Measurements from ENCODE around the gene SLC1A7.
"Not testable (repeated sequence)": the region's sequence is repeated elsewhere in the genome, so short reads cannot be mapped to it uniquely, and the experiment has no call there.

SLC1A7 gene

DNA sequence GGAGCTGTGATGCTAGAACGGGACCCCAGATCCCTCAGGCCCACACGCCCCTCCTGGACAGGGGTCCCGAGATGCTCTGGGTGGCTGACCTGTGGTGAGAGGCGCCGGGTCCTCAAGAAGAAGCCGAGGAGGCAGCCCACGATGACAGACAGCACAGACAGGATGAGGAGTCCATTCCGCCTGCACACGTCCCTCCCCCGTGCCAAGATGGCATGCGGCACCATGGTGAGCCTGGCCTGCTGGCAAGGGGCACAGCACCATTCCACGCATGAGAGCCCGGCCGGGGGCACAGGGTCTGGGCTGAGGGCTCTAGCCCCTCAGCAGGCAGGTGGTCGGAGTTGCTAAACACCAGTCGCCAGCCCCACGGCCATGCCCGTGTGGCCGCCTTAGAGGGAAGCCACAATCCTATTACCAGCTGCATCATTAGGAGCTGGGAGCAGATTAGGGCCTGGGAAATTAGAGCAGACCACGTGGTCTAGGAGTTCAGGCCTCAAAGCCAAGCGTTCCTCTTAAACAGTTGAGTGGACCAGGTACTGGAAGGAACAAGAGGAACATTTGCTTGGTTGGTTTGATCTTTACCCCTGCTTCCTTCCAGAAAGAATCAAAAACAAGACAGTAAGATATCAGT, at the start of gene SLC1A7:
Gene SLC1A7 (minus strand): TSS at position 413 of the 628 bp plus-strand sequence. CDS start 189 bp downstream, at position 224.
- DNase-seq = no peak

DNA sequence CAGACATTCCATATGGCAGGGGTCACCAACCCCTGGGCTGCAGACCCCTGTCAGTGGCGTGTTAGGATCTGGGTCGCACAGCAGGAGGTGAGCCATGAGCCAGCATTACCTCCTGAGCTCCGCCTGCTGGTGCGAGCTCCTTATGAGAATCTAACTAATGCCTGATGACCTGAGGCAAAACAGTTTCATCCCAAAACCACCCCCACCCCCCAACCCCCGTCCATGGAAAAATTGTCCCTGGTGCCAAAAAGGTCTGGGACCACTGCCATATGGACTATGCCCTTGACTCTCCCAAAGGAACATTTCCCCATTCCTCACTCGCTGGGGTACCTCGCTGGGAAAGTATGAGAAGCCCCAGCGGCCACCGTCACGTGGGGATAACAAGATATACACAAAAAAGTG, 47.8 kb upstream of the SLC1A7 start:
- DNase-seq = no peak

DNA sequence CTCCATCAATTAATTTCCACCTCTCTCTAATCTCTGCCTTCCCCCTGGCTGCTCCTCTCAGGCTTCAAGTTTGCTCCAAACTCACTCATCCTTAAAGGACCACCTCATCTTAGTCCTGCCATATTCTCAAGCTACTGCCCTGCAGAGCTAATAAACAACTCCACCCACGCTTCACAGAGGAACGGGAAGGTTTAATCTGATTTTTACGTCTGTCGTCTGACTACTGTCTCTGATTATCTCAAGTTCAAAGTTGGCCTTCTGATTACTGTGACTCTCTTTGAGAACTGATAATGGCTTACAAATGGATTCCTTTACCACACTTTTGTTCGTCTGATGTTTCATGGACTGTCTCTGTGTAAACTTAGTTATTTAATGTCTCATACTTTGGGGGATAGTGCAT, 46.6 kb upstream of the SLC1A7 start:
- no peak for DNase-seq

DNA sequence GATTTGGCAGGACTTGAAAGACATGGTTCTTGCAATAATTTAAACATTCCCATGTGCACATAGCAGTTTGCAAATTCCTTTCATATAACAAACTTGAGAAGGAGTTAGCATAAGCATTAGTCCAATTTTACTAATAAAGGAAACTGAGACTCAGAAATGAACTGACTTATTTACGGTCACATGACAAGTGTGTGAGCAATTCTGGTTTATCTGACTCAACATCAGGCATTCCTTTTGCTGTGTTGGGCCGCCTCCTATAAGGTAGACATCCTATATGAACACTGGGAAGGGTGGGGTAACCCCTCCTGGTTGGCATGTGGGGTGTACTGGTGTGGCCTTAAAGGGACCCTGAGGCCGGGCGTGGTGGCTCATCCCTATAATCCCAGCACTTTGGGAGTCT, 45.7 kb upstream of the SLC1A7 start:
- DNase-seq = no peak

DNA sequence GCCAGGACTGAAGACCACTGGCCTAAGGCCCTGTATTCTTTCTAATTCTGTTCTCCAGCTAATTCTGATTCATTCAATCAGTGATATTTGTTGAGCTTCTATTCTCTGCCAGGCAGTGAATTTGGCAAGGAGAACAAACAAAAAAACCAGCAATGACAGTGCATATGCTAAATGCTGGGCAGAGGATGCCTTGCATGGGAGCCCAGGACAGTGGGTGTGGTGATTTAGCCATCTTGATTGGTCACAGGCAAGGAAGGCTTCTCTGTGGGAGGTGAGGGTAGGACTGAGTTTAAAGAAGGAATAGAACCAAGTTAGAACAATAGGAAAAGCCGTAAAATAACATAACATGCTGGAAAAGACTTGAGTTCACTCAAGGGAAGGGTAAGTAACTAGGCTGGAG, 45.0 kb upstream of the SLC1A7 start:
- no peak for DNase-seq

DNA sequence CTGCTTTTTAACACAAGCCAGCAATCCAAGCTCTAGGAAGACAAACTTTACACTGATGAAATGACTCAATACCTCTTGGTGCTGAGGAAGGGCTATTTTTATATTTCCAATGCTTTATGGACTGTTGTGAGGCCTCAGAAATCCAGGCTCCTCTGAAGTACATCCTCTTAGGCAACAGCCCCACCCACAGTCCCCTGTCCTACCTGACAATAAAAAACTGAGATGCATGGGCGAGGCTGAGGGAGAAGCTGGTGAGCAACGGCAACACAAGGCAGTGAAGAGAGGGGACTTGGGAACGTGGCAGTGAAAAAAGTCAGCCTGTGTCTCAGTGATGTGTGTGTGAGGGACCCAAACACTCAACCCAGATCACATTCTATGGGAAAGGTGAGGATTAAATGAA, 44.1 kb upstream of the SLC1A7 start:
- no peak for DNase-seq

DNA sequence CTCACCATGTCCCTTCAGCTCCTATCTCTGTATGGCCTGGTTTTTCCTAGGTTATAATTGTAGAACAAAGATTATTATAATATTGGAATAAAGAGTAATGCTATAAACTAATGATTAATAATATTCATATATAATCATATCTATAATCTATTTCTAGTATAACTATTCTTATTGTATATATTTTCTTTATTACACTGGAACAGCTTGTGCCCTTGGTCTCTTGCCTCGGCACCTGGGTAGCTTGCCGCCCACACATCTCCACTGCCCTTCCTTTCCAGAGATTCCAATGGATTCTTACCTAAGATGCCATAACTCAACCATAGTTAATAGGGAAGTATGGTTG, 43.5 kb upstream of the SLC1A7 start:
- DNase-seq = not testable (repeated sequence)

DNA sequence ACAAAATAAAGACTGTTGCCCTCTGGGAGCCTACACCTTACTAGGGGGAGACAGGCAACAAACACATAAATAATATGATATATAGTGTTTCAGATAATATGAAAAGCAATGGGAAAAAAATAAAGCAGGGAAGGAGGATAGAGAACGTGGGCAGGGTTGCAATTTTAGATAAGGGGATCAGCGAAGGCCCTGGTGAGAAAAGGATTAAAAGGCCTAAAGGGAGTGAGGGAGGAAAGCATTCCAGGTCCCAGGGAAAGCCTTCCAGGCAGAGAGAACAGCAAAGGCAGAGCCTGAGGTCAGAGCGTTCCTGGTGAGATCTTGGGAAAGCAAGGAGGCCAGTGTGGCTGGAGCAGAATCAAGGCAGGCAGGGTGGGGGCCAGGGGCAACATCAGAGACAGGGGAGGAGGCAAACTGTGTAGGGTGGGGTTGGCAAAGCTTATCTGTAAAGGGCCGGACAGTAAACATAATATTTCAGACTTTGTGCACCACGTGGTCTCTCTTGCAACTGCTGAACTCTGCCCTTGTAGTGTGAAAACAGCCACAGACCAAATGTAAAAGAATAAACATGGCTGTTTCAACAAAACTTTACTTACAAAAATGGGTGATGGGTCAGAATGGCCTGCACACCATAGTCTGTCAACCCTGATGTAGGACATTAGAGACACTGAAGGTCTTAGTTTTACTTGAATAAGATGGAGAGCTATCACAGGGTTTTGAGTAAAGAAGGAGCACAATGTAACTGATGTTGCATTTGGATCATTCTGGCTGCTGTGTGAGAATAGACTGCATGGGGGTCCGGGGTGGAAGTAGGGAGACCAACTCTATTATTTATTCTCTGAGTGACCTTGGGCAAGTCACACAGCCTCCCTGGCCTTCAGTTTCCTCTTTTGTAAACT, 40.9 kb upstream of the SLC1A7 start:
- no peak for DNase-seq

DNA sequence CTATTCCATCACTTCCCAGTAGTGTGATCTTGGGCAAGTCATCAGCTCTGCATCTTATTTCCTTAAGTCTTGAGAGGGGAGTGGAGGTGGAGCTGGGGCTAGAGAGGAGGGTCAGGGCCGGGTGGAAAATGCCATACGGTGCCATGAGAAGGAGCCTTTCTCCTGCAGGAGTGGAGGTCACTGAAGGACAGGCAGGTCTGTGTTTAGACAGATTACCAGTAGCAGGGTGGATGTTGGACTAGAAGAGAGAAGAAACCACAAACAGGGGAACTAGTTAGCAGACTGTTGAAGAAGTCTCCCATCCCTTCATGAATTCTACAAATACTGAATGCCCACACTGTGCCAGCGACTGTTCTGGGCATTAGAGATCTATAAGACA, 40.3 kb upstream of the SLC1A7 start:
- DNase-seq = no peak

DNA sequence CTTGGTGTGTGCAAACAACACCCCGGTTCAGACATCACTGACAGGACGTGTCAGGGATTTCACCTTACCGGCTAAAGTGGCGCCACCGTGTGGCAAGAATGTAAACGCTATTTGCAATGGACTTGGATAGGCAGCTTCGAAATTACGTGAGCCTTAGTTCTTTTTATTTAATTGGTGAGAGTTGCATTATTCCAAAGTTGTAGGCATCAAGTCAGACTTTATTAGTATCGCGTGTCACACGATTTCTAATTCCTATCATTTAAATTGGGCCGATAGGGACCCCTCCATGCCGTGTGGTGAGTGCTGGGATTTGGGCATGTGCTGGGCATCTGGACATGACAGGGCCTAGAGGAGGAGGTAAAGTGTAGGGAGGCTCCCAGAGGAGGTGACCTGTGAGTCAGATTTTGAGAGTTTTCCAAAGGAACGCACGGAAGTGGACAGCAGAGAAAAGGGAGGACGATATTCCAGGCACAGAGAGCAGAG, 39.7 kb upstream of the SLC1A7 start:
- peak; percentile 69 for DNase-seq

DNA sequence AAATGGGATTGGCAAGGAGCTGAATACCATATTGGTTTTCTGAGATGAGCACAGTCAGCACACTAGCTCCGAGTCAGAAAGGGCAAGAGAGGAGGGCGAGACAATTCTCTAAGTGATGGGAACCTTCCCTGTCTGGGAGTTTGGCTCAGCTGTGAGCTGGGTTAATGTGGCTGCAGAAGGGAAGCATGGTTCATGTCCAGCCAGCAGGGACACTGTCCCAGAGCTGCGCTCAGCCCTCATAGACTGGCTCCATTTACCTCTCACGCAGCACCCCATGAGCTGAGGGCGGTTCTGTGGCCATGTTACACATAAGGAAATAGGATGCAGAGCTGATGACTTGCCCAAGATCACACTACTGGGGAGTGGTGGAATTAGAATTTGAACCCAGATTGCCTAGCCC, 38.5 kb upstream of the SLC1A7 start:
- no peak for DNase-seq

DNA sequence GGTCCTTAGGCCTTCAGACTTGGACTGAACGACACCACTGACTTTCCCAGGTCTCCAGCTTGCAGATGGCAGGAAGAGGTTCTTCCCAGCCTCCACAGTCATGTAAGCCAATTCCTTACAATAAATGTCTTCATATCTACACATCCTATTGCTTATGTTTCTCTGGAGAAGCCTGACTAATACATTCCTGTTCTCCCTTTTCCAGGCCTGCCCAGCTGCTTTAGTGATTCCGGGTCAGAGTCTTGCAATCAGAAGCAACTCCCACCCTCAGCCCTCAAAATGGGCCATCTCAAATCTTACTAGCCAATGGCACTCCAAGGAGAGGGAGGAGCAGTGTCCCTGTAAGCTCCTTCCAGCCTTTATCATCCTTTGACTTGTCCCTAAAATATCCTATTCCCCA, 37.8 kb upstream of the SLC1A7 start:
- no peak for DNase-seq

DNA sequence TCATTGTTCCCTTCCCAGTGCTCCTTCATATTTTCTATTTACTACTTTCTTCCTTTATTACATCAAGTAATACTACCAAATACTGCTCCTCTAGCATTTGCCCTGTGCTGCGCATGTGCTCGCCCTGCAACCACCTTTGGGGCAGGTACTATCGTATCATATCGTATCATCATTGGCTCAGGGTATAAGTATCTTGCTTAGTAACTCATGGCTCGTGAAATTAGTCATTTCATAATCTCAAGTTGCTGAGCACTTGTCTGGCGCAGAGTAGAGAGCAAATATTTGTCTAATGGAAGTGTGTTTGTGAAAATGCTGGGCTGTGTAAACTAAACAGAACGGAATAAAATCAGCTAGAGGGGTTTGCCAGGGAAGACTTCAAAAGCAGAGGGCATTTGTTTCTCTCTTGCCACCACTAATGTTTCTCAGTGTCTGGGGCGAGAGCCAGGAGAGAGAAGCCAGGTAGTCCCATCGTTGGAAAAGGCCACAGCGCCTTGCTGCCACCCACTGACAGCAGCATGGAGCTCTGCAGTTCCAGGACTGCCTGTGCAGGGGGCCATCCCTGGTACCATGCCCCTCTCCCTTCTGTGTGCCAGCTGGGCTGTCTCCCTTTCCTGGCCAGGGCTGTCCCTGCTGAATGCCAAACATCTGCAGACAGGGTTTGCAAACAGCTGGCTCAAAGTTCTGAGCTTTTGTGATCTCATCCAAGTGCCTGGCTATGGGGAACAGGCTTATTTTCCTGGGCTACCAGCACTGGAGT, 34.2 kb upstream of the SLC1A7 start:
- DNase-seq = peak; percentile 55

DNA sequence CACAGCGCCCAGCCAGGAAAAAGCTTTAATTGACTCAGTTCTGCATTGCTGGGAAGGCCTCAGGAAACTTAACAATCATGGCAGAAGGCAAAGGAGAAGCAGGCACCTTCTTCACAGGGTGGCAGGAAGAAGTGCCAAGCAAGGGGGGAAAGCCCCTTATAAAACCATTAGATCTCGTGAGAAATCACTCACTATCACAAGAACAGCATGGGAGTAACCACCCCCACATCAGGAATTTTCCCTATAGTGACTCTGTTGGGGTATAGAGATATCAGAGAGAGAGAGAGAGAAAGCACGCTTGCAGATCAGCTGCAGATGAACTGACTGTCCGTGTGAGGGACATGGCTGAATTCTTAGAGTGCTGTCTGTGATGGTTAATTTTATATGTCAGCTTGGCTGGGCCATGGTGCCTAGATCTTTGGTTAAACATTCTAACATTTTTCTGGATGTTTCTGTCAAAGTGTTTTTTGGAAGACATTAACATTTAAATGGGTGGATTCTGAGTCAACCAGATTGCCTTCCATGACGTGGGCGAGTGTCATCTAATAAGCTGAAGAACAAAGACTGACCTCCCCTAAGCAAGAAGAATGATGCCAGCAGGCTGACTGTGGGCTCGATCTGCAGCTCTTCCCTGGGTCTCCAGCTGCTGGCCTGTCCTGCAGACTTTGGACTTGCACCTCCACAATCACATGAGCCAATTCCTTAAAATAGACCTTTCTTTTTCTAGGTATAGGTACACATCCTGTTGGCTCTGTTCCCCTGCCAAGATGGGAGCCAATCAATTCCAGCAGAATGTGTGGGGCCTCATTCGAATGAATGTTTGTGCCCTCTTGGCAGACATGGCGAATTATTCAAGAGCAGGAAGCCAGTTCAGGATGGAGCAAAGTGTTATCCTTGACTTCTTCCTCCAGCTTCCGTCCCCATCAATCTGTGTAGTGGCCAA, 32.8 kb upstream of the SLC1A7 start:
- DNase-seq = no peak

DNA sequence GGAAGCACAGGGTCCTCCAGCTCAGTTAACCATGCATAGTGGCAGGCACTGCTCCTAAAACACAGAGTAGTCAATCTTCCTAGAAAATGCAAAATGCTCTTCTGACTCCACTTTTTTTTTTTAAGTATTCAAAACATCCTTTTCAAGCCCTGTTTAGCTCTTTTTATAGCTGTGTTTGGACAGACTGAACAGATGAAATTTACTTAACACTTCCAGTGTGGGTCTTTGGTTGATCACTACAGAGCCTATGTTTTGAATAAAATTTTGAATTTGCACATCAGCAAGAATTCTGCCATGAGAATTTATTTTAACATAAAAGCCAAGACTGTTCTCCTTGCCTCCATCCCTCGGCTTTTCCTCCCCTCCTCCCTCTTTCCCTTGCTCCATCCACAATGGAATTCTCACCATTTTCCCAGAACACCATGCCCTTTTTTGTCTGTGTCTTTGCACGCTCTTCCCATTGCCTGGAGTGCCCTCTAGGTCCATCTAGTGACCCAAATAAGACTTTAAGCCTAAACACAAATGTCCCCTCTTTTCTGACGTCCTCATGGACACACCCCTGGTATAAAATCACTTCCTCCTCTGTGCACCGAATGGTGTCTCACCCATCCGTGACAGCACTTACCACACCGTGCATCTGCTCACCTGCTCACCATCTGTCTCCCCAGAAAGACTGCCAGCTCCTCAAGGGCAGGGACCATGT, 30.1 kb upstream of the SLC1A7 start:
- peak; percentile 34 for DNase-seq

DNA sequence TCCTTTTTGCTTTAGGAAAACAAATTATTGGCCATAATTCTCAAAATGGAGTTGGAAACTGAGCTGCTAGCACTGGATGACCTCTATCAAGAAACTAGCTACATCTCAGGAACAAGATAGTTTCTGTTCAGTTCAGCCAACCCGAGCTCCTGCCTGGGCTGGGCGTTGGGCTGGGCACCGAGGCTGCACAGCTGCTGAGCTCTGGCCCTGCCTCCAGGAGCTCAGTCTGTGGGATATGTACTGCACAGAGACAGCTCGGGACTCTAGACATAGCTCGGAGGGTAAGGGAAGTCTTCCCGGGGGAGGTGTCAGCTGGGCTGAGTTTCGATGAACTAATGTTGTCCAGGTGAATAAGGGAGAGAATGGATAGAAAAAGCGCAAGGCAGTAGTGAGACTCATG, 24.5 kb upstream of the SLC1A7 start:
- no peak for DNase-seq

DNA sequence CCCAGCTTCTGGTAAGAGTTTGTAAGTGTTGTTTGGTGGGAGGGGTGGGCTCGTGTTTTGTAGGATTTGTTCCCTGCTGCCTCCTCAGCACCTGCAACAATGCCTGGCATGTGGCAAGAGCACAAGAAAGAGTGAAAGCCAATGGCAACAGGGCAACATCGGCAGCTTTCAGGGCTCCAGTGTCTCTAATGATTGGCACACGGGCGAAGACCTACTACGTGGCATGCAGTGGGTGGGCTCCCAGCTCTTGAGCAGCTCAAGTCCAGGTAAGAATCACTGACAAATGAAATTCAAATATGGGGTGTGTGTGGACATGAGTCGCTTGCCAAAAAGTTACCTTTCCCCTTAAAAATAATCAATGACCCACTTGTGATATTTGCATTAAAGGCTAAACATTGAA, 23.9 kb upstream of the SLC1A7 start:
- no peak for DNase-seq

DNA sequence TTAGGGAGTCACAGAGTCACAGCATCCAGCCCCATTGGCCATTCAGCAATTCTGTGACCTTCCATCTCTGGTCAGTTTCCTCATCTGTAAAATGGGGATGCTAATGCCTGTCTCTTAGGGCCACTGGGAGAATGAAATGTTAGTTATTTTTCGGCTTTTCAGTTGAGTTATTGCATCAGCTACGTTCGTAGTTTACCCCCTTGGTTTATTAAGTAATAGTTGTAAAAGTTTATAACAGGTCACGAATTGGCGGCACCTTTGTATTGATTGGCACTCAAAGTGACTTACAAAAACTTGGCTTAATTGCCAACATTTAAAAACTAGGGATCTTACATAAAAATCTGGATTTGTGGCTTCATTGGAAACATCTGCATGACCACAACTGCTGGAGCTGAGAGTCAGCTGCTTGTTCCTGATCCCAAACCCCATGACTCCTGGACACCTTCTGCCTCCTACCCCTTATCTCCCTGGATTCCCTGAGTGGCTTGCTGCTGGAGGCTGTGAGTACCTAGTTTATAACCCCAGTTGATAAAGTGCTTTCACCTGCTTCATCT, 23.0 kb upstream of the SLC1A7 start:
- no peak for DNase-seq

DNA sequence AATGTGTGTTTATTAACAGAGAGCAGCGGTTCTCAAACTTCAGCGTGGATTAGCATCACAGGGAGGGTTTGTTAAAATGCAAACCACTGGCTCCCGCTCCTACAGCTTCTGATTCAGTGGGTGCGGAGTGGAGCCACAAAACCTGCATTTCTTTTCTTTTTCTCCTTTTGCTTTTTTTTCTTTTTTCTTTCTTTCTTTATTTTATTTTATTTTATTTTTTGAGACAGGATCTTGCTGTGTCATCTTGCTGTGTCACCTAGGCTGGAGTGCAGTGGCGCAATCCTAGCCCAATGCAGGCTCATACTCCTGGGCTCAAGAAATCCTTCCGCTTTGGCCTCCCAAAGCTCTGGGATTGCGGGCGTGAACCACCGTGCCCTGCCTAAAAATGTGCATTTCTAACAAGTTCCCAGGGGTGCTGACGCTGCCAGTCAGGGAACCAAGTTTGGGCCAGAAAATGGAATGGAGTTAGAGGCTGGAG, 20.9 kb upstream of the SLC1A7 start:
- DNase-seq = no peak

DNA sequence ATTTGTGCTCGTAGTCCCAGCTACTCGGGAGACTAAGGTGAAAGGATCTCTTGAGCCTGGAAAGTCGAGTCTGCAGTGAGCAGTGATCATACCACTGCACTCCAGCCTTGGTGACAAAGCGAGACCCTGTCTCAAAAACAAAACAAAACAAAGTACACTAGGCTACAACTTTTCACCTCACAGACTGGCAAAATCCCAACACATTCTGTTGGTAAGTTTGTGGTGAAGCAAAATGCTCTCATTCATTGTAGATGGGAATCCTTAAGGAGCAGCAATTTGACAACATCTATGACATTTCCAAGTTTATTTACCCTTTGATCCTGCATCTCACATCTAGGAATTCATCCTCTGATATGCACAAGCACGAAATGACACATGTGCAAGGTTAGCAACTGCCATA, 20.2 kb upstream of the SLC1A7 start:
- DNase-seq = no peak

DNA sequence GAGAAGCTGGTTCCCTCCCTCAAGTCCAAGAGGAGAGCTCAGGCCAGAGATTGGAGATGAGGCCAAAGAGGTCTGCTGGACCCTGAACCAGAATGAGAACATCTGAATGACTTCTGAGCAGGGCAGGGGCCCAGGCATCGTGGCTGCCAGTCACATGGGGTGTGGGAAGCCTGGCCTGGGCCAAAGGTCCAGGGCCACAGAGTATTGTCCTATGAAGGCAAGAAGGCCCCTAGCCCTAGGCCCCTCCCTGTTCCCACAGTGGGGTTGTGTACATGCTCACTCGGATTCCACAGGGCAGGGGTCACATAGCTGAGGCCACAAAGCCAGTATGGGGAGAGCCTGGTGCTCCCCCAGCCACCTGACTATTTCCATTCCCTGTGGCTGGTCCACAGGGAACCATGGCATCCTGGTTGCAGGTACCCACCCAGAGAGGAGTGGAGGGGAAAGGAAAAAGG, 18.5 kb upstream of the SLC1A7 start:
- DNase-seq = no peak
